Mesothelial cell of epicardium (in vitro differentiated cells): ENCODE data around the gene COIL. TPM values are rescaled to one million over a fixed set of nuclear protein-coding genes. Genes with fewer than 3 reads are reported as not detected.
"Not testable (repeated sequence)": the region's sequence is repeated elsewhere in the genome, so short reads cannot be mapped to it uniquely, and the experiment has no call there.

Source experiments
- DNase-seq, 2 experiments: peaks; one replicate each; pipeline ENCODE4 v3.0.0; 2021; ENCODE audit warnings: low spot score in 2 of 2; ENCODE audit not compliant: unreplicated experiment in 2 of 2
- H3K27ac Mint-ChIP-seq: 2 replicates; pipeline ENCODE4 v1.8.0; 2021; ENCODE audit warnings: mixed read lengths
- H3K27me3 Mint-ChIP-seq: 2 replicates; pipeline ENCODE4 v1.8.0; 2021; ENCODE audit warnings: low read depth, mixed read lengths
- H3K36me3 Mint-ChIP-seq: 2 replicates; pipeline ENCODE4 v1.8.0; 2021; ENCODE audit warnings: mixed read lengths
- H3K4me1 Mint-ChIP-seq: 2 replicates; pipeline ENCODE4 v1.8.0; 2021; ENCODE audit warnings: mixed read lengths
- H3K4me3 Mint-ChIP-seq: 2 replicates; pipeline ENCODE4 v1.8.0; 2021; ENCODE audit warnings: mild to moderate bottlenecking, moderate library complexity, mixed read lengths
- H3K9me3 Mint-ChIP-seq: 2 replicates; pipeline ENCODE4 v1.8.0; 2021; ENCODE audit warnings: mixed read lengths
- total RNA-seq: library from RNA; stranded (reverse); gene quantifications from 3 replicates; pipeline ENCODE4 v1.2.1, GENCODE V29; 2021
- TF ChIP-seq, protein P1 (sequence below): fragments of 200-600 bp; sonication (generic); IDR thresholded peaks from one replicate; pipeline ENCODE4 v1.5.0; 2021; ENCODE audit warnings: antibody characterized with exemption; ENCODE audit not compliant: unreplicated experiment

COIL gene
- total RNA-seq, 1 donor from 2014 or later: 23.0 TPM

DNA sequence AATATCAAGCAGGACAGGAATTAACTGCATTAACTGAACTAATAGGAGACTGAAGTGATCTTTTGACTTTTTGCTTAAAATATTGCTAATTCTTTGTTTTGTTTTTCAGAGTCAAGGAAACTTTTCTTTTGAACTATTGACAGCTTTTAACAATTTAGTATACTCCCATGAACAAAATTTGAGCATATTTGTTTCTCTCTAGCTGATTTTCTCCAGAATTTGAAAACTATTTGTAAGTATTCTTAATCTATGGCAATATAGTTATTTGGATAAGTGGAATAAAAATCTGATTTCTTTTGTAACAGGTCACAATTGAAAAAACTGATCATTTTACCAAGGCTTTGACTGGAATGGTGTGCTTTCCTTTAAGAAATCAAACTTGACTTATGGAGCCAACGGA, 10.1 kb upstream of the COIL start:
- TF ChIP-seq, protein P1, sequence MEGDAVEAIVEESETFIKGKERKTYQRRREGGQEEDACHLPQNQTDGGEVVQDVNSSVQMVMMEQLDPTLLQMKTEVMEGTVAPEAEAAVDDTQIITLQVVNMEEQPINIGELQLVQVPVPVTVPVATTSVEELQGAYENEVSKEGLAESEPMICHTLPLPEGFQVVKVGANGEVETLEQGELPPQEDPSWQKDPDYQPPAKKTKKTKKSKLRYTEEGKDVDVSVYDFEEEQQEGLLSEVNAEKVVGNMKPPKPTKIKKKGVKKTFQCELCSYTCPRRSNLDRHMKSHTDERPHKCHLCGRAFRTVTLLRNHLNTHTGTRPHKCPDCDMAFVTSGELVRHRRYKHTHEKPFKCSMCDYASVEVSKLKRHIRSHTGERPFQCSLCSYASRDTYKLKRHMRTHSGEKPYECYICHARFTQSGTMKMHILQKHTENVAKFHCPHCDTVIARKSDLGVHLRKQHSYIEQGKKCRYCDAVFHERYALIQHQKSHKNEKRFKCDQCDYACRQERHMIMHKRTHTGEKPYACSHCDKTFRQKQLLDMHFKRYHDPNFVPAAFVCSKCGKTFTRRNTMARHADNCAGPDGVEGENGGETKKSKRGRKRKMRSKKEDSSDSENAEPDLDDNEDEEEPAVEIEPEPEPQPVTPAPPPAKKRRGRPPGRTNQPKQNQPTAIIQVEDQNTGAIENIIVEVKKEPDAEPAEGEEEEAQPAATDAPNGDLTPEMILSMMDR: no peak
- Mint-ChIP-seq H3K4me1 (peaks cover 10% of the 10 kb centered on the region), H3K4me3 (no peak overlapping the region), H3K36me3 (no peaks in the 10 kb centered on the region), H3K27me3 (no peaks in the 10 kb centered on the region), H3K27ac (no peak overlapping the region), H3K9me3 (peaks cover 16% of the 10 kb centered on the region)
- DNase-seq: no peak

DNA sequence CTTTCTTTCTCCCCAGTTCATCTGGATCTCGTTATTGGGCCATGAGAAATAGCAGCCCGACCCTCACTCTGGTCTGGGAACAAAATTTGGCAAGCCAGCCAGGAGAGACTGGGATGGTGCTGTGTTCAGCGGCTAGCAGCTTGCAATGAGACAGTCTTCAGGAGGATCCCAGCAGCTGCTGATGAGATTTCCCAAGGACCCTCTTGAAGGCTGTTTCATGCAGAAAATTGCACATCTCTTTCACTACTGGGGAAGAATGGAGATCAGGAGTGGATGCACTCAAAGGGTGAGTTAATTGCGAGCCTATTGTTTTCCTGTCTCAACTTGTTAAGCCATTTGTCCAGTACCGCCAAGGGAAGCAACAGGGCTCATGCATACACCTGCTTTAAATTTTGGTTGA, 5.5 kb upstream of the COIL start:
- Mint-ChIP-seq H3K4me1 (peaks cover 3% of the 10 kb centered on the region), H3K27me3 (no peaks in the 10 kb centered on the region), H3K27ac (no peak overlapping the region), H3K36me3 (no peaks in the 10 kb centered on the region), H3K9me3 (peaks cover 8% of the 10 kb centered on the region), H3K4me3 (no peak overlapping the region)
- TF ChIP-seq, protein P1: no peak
- no peak for DNase-seq

DNA sequence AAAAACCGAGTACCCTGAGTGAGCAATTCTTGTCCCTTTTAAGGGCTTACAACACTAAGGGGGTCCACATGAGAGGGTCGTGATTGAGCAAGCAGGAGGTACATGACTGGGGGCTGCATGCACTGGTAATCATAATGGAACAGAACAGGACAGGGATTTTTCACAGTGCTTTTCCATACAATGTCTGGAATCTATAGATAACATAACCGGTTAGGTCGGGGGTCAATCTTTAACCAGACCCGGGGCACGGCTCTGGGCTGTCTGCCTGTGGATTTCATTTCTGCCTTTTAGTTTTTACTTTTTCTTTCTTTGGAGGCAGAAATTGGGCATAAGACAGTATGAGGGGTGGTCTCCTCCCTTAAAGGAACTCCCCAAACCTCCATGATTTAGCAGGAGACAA, 4.8 kb upstream of the COIL start:
- not testable (repeated sequence) for H3K4me1 Mint-ChIP-seq, H3K4me3 Mint-ChIP-seq, H3K36me3 Mint-ChIP-seq, H3K27ac Mint-ChIP-seq, DNase-seq, H3K9me3 Mint-ChIP-seq, H3K27me3 Mint-ChIP-seq

DNA sequence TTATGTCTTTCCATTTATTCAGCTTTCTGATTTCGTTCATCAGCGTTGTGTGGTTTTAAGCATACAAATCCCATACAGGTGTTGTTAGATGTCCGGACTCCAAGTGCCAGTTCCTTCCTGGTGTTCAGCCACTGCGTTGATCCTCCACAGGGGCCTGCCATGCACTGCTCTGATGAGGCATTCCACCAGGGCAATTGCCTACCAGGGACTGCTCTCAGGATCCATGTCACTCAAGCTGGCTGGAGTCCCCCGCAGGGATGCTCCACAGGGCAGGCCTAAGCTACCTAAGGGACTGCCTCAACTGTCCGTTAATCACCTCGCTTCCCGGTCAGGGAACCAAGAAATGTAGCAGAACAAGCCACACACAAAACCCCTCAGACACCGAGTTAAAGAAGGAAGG, 4.4 kb upstream of the COIL start:
- not testable (repeated sequence) for H3K4me3 Mint-ChIP-seq, H3K27ac Mint-ChIP-seq

DNA sequence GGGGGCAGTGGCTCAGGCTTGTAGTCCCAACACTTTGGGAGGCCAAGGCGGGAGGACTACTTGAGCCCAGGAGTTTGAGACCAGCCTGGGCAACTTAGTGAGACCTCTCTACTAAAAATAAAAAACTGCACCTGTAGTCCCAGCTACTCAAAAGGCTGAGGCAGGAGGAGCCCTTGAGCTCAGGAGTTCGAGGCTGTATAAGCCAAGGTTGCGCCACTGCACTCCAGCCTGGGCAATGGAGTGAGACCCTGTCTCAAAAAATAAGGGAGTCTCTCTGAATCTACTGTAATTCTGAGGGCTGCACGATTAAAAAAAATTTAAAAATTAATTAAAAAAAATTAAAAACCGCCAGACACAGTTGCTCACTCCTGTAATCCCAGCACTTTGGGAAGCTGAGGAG, 3.9 kb downstream of the COIL start:
- Mint-ChIP-seq H3K9me3 (no peaks in the 10 kb centered on the region), H3K27ac (no peak overlapping the region)
- DNase-seq: no peak

More for the DNA sequence above, 4.4 kb upstream of the COIL start:
- not testable (repeated sequence) for H3K27me3 Mint-ChIP-seq, H3K9me3 Mint-ChIP-seq, DNase-seq, H3K36me3 Mint-ChIP-seq, H3K4me1 Mint-ChIP-seq

DNA sequence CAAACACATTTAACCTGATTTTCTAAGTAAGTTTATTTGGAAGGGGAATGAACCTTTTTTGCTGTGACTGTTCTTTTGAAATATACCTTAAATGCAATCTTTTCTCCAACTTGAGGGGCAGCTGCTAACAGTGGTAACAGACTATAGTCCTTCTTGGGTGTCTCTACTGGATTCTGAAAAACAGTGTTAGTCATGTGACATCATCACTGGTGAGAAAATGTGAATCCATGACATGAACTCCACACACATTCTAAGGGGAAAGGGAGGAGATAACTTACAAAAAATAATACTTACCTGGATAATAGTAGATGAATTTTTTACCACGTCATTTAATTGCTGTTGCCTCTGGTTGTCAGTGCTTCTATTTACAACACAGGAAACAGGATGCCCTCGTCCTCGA, 11.3 kb downstream of the COIL start:
- peaks cover 36% of the 10 kb centered on the region for H3K36me3 Mint-ChIP-seq
- no peaks in the 10 kb centered on the region for H3K27me3 Mint-ChIP-seq
- TF ChIP-seq, protein P1: no peak
- H3K9me3 Mint-ChIP-seq: no peaks in the 10 kb centered on the region
- H3K27ac Mint-ChIP-seq: no peak overlapping the region
- no peak for DNase-seq
- H3K4me3 Mint-ChIP-seq: no peak overlapping the region
- peaks cover 4% of the 10 kb centered on the region for H3K4me1 Mint-ChIP-seq

More for the DNA sequence above, 3.9 kb downstream of the COIL start:
- Mint-ChIP-seq H3K4me1 (peaks cover 17% of the 10 kb centered on the region), H3K27me3 (no peaks in the 10 kb centered on the region), H3K4me3 (no peak overlapping the region), H3K36me3 (peaks cover 3% of the 10 kb centered on the region)
- TF ChIP-seq, protein P1: no peak

DNA sequence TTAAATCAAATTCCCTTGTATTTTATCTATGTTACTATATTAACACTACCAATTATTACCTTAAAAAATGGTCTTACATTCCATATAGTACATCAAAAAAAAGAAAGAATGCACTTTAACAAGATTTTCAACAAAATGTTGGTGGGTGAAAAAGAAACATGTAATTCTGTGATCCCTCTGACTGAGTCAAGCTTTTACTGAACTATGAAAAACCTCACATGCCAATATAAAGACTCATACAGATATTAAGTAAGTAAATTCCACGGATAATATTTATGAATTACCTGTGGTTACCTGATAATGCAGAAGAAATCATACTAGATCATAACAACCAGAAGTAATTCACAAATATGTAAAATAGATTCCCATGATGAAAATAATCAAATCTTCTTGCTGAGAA, 12.4 kb downstream of the COIL start:
- Mint-ChIP-seq H3K9me3 (no peaks in the 10 kb centered on the region), H3K4me3 (no peak overlapping the region), H3K27ac (no peak overlapping the region), H3K4me1 (peaks cover 2% of the 10 kb centered on the region), H3K36me3 (peaks cover 40% of the 10 kb centered on the region), H3K27me3 (no peaks in the 10 kb centered on the region)
- no peak for DNase-seq
- TF ChIP-seq, protein P1: no peak
